Right lobe of liver (tissue), 4 donors: ENCODE results near the gene ACOT4.
"Not testable (repeated sequence)": the region's sequence is repeated elsewhere in the genome, so short reads cannot be mapped to it uniquely, and the experiment has no call there.

ENCODE experiments used
- CTCF ChIP-seq, 4 donors: fragments of 200-600 bp in 3 of 4; fragments of 450-650 bp in 1 of 4; IDR thresholded peaks; one replicate each; pipeline versions ENCODE4 v1.5.1 to v1.8.0; 2016 to 2022; ENCODE audit warnings: antibody characterized with exemption in 4 of 4, mild to moderate bottlenecking in 2 of 4
- POLR2A ChIP-seq: fragments of 450-650 bp; IDR thresholded peaks from one replicate; pipeline ENCODE4 v1.6.1; 2017; ENCODE audit warnings: antibody characterized with exemption, mild to moderate bottlenecking
- donor health status: DM: no; HTN: no; CAD: no.
- donor health status: DM: no; HTN: no; CAD: no.
- donor health status: DM: no; HTN: yes; CAD: no.

DNA sequence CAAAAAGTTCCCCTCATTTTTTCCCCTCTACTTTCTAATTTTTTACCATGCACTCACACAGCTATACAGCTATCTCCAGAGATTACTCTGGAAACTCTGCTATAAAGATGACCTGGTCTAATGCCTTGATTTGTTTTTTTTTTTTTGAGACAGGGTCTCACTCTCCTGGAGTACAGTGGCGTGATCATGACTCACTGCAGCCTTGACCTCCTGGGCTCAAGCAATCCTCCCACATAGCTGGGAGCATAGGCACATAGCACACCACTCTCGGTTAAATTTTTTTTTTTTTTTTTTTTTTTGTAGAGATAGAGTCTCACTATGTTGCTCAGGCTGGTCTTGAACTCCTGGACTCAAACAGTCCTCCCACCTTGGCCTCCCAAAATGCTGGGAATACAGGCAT lies 33.4 kb upstream of the ACOT4 start:
- TF ChIP-seq POLR2A; CTCF (IDR thresholded peaks at IDR 0.05): not testable (repeated sequence)
